Upper lobe of right lung (tissue), 1 donor: Measurements from ENCODE around the gene P2RX6. TPM values are rescaled to one million over a fixed set of nuclear protein-coding genes. Genes with fewer than 3 reads are reported as not detected.
"Not testable (repeated sequence)": the region's sequence is repeated elsewhere in the genome, so short reads cannot be mapped to it uniquely, and the experiment has no call there.

Source experiments
- ATAC-seq: fragments of 200-7000 bp; cut with Tn5 transposase; one replicate; pipeline ENCODE4 v1.9.1; 2020; ENCODE audit warnings: mild to moderate bottlenecking, moderate library complexity
- DNase-seq: peaks from one replicate; pipeline ENCODE4 v3.0.0-alpha.2; 2020
- H3K27ac ChIP-seq: fragments of 200-600 bp; one replicate; pipeline ENCODE4 v1.8.0; 2022
- H3K27me3 ChIP-seq: fragments of 200-600 bp; one replicate; pipeline ENCODE4 v1.8.0; 2022; ENCODE audit warnings: mild to moderate bottlenecking
- H3K36me3 ChIP-seq: fragments of 200-600 bp; one replicate; pipeline ENCODE4 v1.8.0; 2022
- H3K4me1 ChIP-seq: fragments of 200-600 bp; one replicate; pipeline ENCODE4 v1.8.0; 2022
- H3K4me3 ChIP-seq: fragments of 200-600 bp; one replicate; pipeline ENCODE4 v1.8.0; 2022; ENCODE audit warnings: mild to moderate bottlenecking
- H3K9me3 ChIP-seq: fragments of 200-600 bp; one replicate; pipeline ENCODE4 v1.8.0; 2022
- intact Hi-C: fragments of 100-400 bp; cut with DNase I; formaldehyde crosslinking; loops from one replicate; pipeline ENCODE4 v1.11.0; 2022
- total RNA-seq: library from RNA; stranded (reverse); fragmentation: NEBNext Ultra II Directional; extraction: Animal tissue kit (Norgen Biotek cat#: 25700); gene quantifications from one replicate; pipeline ENCODE4 v1.2.1, GENCODE V29; 2021
- TF ChIP-seq, protein P1 (sequence below): fragments of 200-600 bp; IDR thresholded peaks from one replicate; pipeline ENCODE4 v1.8.0; 2022; ENCODE audit warnings: antibody characterized with exemption
- donor health status: DM: no; HTN: yes; CAD: no; lungs with severe emphysema.

The P2RX6 gene
- total RNA-seq, 1 donor from 2014 or later = 2.2 TPM

DNA sequence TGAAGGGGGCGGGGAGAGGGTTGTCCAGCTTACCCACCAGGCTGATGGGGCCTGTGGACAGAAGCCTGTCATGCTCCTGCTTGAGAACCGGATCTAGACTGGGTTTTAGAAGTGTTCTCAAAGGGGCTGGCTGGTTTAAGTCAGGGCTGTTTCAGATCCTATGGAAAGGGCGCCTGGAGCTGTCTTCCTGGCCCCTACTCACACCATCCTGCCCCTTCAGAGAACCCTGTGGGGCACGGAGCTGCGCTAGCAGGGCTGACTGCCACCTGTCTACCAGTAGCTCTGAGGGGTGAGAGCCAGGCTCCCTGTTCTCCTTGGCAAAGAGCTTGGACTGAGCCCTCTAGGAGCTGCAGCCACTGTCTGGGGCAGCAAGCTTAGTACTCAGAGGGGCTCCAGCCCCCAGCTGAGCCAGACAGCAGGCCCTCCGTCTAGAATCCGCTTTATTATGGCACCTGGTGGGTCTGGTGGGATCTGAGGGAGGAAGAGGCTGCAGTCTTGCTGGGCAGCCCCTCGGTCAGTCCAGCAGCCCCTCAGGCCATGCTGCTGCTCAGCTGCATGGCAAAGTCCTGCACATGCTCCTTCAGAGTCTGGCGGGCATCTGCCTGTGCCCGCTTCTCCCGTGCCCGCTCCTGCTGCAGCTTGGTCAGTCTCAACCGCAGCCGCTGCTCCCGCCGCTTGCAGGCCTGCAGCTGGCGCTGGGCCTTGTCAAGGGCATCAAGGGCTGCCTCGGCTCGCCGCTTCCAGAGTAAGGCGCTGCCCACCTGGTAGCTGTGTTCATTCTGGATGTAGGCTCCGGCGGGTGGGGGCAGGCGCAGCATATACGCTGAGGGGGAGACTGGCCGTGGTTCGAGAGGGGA, 15.4 kb upstream of the P2RX6 start:
- H3K27ac ChIP-seq = no peak overlapping the region
- intact Hi-C loops = no loop called here
- no peak for DNase-seq
- TF ChIP-seq, protein P1, sequence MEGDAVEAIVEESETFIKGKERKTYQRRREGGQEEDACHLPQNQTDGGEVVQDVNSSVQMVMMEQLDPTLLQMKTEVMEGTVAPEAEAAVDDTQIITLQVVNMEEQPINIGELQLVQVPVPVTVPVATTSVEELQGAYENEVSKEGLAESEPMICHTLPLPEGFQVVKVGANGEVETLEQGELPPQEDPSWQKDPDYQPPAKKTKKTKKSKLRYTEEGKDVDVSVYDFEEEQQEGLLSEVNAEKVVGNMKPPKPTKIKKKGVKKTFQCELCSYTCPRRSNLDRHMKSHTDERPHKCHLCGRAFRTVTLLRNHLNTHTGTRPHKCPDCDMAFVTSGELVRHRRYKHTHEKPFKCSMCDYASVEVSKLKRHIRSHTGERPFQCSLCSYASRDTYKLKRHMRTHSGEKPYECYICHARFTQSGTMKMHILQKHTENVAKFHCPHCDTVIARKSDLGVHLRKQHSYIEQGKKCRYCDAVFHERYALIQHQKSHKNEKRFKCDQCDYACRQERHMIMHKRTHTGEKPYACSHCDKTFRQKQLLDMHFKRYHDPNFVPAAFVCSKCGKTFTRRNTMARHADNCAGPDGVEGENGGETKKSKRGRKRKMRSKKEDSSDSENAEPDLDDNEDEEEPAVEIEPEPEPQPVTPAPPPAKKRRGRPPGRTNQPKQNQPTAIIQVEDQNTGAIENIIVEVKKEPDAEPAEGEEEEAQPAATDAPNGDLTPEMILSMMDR = no peak
- ATAC-seq = no peak
- H3K27me3 ChIP-seq = no peaks in the 10 kb centered on the region
- H3K4me3 ChIP-seq = no peak overlapping the region
- peaks cover 27% of the 10 kb centered on the region for H3K4me1 ChIP-seq
- no peaks in the 10 kb centered on the region for H3K9me3 ChIP-seq
- peaks cover 35% of the 10 kb centered on the region for H3K36me3 ChIP-seq

DNA sequence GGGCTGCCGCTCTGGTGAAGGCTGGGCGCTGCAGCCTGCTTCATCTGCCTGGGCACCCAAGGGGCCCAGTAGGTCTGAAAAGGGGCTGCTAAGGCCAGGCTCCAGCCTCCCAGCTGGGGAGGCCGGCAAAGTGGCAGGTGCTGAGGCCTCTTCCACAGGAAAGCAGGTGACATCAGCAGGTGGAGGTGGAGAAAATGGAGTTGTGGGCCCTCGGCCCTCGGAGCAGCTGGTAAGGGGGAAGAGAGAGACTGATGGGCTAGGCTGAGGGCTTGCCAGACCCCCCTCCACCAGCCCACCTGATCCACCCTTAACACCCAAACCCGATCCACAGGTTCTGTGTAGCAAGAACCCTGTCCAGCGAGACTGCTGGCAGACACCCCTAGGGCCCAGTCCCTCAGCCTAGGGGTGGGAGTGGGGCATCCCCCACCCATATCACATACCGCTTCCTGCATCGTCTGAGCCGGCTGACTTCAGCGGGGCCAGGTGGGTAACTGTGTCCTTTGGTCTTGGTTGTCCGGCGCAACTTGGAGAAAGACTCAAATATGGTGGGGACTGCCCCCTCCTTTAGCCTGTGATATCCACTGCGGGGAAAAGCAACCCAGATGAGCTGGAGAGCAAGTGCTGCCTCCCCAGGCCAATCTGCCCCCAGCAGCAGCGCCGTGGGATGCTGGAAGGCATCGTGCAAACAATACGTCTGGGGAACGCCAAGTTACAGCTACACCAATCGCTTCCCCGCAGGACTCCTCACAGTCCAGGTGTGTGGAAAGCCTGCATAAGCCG, 14.6 kb upstream of the P2RX6 start:
- Histone ChIP-seq H3K27me3 (no peaks in the 10 kb centered on the region), H3K4me3 (peak overlapping the region; percentile 89), H3K27ac (peak overlapping the region; percentile 100), H3K36me3 (peaks cover 35% of the 10 kb centered on the region), H3K4me1 (peaks cover 27% of the 10 kb centered on the region), H3K9me3 (no peaks in the 10 kb centered on the region)
- TF ChIP-seq, protein P1 = no peak
- DNase-seq = no peak
- intact Hi-C loops = no loop called here
- no peak for ATAC-seq

DNA sequence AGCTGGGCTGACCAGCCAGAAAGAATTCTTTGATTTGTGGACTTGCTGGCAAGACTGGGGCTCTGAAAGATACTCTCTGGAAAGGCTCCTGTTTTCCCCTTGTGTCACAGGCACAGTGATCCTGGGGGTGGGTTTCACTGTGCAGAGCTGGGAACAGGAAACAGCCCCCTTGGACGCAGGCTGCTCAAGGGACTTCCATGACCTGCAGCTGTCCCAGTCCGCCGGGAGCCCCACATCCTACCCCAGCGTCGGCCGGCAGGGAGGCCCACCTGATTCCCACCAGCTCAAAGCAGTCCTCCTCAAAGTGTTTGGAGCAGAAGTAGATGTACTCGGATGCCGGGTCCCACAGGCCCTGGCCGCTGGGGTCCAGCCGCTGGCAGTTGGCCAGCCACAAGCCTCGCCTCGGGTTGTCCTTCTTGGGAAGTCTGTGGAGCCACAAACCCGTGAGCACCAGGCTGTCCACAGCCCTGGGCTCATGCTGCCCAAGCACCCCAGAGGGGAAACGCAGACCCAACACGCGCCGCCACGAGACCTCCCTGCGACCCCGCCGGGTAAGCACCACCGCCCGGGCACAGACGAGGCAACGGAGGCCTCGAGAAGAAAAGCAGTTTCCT, 13.9 kb upstream of the P2RX6 start:
- no peaks in the 10 kb centered on the region for H3K9me3 ChIP-seq
- TF ChIP-seq, protein P1 = no peak
- ATAC-seq = no peak
- peak overlapping the region; percentile 100 for H3K27ac ChIP-seq
- peaks cover 30% of the 10 kb centered on the region for H3K36me3 ChIP-seq
- peak overlapping the region; percentile 89 for H3K4me3 ChIP-seq
- intact Hi-C loops = no loop called here
- DNase-seq = no peak
- H3K4me1 ChIP-seq = peaks cover 27% of the 10 kb centered on the region
- H3K27me3 ChIP-seq = no peaks in the 10 kb centered on the region

DNA sequence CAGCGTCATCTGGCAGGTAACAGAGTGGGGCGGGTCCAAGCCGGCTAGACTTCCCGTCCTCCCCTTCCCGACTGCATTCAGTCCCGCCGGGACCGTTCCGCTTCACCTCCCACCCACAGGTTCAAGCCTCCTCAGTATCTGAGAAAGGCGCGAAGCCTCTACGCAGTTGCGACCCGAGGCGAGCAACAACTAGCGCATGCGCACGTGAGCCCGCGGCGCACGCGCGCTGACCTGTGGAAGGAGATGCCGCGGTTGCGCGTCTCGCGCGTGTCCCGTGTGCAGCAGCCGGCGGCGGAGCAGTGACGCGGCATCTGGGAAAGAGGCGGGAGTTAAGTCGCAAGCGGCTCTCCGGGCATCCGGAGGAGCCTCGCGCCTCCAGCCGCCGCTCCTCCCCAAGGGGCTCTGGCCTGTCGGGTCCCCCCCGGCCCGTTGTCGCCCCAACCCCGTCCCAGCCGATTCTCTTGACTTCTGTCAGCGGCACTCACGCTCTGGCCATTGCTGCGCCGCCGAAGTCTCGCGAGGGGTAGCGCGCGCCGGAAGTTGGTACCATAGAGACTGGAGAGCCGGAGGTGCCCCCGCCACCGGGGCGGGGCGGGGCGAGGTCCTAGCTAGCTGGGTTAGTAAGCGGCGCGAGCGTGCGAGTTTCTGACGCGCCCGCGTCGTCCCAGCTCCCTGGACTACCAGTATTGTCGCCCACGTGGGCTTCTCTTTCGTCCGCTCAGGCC, 13.2 kb upstream of the P2RX6 start, which contains the start of gene THAP7:
TSS of gene THAP7 (minus strand) at position 518 of the 725 bp plus-strand sequence. CDS start at position 311, 207 bp downstream.
- ATAC-seq (peak; percentile 96), DNase-seq (peak; percentile 99)
- peaks cover 27% of the 10 kb centered on the region for H3K4me1 ChIP-seq
- H3K9me3 ChIP-seq = no peaks in the 10 kb centered on the region
- H3K4me3 ChIP-seq = peak within 1 kb of the TSS; percentile 89
- H3K27me3 ChIP-seq = no peaks in the 10 kb centered on the region
- intact Hi-C loops = no loop called here
- H3K27ac ChIP-seq = peak within 1 kb of the TSS; percentile 100
- H3K36me3 ChIP-seq = peaks cover 26% of the 10 kb centered on the region
- TF ChIP-seq, protein P1 = no peak

DNA sequence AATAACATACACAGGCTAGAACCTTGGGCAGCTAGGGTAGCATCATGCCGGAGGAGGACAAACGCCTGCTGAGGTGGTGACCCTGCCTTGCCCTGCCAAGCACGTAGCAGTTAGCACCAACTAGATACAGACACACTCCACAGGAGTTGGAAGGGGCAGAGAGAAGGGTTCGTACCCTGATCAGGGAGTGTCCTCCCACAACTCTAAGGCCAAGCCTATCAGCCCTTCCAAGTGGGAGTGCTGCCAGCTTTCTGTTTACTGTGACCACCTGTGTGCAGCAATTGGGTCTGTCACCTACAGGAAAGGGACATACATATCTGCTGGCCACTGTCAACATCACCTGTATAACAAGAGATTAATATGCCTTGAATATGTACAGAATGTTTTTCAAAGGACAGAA, 11.2 kb upstream of the P2RX6 start:
- H3K4me3 ChIP-seq = no peak overlapping the region
- ATAC-seq = no peak
- TF ChIP-seq, protein P1 = no peak
- no peaks in the 10 kb centered on the region for H3K27me3 ChIP-seq
- H3K9me3 ChIP-seq = no peaks in the 10 kb centered on the region
- peaks cover 14% of the 10 kb centered on the region for H3K36me3 ChIP-seq
- intact Hi-C loops = no loop called here
- peaks cover 27% of the 10 kb centered on the region for H3K4me1 ChIP-seq
- DNase-seq = no peak
- H3K27ac ChIP-seq = no peak overlapping the region

DNA sequence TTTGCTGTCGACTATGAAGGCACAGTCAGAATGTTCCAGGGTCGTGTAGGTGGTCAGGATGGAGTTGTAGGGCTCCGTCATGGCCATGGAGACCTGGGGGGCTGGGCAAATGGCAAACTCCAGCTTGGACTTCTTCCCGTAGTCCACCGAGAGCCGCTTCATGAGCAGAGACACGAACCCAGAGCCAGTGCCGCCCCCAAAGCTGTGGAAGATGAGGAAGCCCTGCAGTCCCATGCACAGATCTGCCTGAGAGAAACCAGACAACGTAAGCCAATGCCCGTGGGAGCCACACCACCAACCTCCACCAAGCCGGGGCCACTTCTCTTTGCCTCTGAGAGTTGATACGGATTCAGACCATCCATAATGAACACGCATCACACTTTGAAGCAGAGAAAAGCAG, 5.8 kb upstream of the P2RX6 start:
- ATAC-seq, H3K36me3 ChIP-seq, H3K4me1 ChIP-seq, H3K4me3 ChIP-seq, H3K9me3 ChIP-seq, H3K27me3 ChIP-seq, intact Hi-C loops, DNase-seq, H3K27ac ChIP-seq: not testable (repeated sequence)
